PFSK-1 (cell line): Measurements from ENCODE around the gene PRR18.

Experiments
- FOXP2 ChIP-seq: optimal IDR thresholded peaks from 2 replicates; pipeline ENCODE3; 2011; ENCODE audit warnings: borderline replicate concordance, control low read depth, inconsistent platforms; ENCODE audit not compliant: insufficient read depth; ENCODE audit errors: extremely low read length, extremely low read depth
- POLR2AphosphoS5 ChIP-seq: IDR thresholded peaks from 2 replicates; pipeline ENCODE4 v1.6.1; 2012; ENCODE audit warnings: low read depth, mild to moderate bottlenecking, control low read depth, low read length, moderate library complexity
- REST ChIP-seq, 2 experiments: IDR thresholded peaks; 2 replicates each; pipeline versions ENCODE4 v1.6.1 to v1.8.0; 2011 to 2012; ENCODE audit warnings: low read depth in 2 of 2, low read length in 2 of 2, control low read depth in 1 of 2, inconsistent platforms in 1 of 2, mild to moderate bottlenecking in 1 of 2, moderate library complexity in 1 of 2; ENCODE audit not compliant: insufficient read depth in 1 of 2
- SIN3A ChIP-seq: IDR thresholded peaks from 2 replicates; pipeline ENCODE4 v1.6.1; 2012; ENCODE audit warnings: mild to moderate bottlenecking, low read length, moderate library complexity, borderline replicate concordance; ENCODE audit not compliant: insufficient read depth
- TAF1 ChIP-seq: IDR thresholded peaks from 2 replicates; pipeline ENCODE4 v1.6.1; 2012; ENCODE audit warnings: low read length, control low read depth, borderline replicate concordance; ENCODE audit not compliant: insufficient read depth

PRR18 gene

GRCh38 chr6:166323395-166323794, 15.2 kb upstream of the PRR18 start:
- TF ChIP-seq SIN3A (no peak), REST (IDR thresholded peaks at IDR 0.05; ENCODE audit: insufficient read depth in 1 of 2, low read depth in 2 of 2, low read length in 2 of 2) (no peak), FOXP2 (no peak), POLR2AphosphoS5 (no peak), TAF1 (no peak)

- 0 out of 2 replicates have a peak, but pooled peaks have one; percentile 17 for TF ChIP-seq POLR2AphosphoS5
- no peak for TF ChIP-seq FOXP2
- TF ChIP-seq REST (IDR thresholded peaks at IDR 0.05; ENCODE audit: insufficient read depth in 1 of 2, low read depth in 2 of 2, low read length in 2 of 2) = no peak
- no peak for TF ChIP-seq TAF1
- TF ChIP-seq SIN3A = no peak
Measured at GRCh38 chr6:166318649-166319600, 10.7 kb upstream of the PRR18 start.

- no peak for TF ChIP-seq POLR2AphosphoS5
- TF ChIP-seq TAF1 = no peak
- TF ChIP-seq REST (IDR thresholded peaks at IDR 0.05; ENCODE audit: insufficient read depth in 1 of 2, low read depth in 2 of 2, low read length in 2 of 2) = no peak
- no peak for TF ChIP-seq SIN3A
- no peak for TF ChIP-seq FOXP2
Measured at GRCh38 chr6:166318227-166318626, 10.0 kb upstream of the PRR18 start.

GRCh38 chr6:166317261-166318212, 9.3 kb upstream of the PRR18 start:
- TF ChIP-seq SIN3A (no peak), REST (IDR thresholded peaks at IDR 0.05; ENCODE audit: insufficient read depth in 1 of 2, low read depth in 2 of 2, low read length in 2 of 2) (no peak)
